GM21360 (cell line): Measurements from ENCODE around the gene KCTD17.
"Not testable (repeated sequence)": the region's sequence is repeated elsewhere in the genome, so short reads cannot be mapped to it uniquely, and the experiment has no call there.

Experiments used
- ATAC-seq: cut with Tn5 transposase; IDR thresholded peaks from one replicate; pipeline ENCODE4 v1.9.1; 2021; ENCODE audit warnings: mild to moderate bottlenecking, moderate library complexity; ENCODE audit not compliant: unreplicated experiment

The KCTD17 gene

DNA sequence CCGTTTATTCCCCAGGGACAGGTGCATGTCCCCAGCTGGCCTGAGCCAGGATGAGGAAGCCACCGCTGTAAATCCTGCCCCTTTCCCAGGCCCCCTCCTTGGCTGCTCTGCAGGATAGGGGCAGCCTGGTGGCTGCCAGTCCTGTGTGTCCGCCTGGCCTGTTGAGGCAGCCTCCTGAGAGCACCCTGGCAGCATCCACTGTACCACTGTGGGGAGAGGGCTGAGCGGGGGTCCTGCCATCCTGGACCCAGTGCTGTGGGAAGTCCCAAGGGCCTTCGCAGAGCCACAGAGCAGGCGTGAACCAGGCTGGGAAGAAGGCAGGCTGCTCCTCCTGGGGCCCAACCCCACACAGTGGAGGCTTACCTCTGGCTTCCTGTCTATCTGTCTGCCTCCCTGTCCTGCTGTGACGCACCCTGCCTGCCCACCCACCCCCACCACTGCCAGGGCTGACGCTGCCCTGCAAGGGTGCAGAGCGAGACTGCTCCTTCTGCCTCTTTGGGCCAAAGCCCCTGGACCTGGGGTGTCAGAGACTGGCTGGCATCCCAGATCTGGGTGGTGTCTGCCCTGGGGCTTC, 8.4 kb downstream of the KCTD17 start:
- ATAC-seq = no peak

GRCh38 chr22:37060801-37061610, 9.5 kb downstream of the KCTD17 start:
- ATAC-seq = no peak

DNA sequence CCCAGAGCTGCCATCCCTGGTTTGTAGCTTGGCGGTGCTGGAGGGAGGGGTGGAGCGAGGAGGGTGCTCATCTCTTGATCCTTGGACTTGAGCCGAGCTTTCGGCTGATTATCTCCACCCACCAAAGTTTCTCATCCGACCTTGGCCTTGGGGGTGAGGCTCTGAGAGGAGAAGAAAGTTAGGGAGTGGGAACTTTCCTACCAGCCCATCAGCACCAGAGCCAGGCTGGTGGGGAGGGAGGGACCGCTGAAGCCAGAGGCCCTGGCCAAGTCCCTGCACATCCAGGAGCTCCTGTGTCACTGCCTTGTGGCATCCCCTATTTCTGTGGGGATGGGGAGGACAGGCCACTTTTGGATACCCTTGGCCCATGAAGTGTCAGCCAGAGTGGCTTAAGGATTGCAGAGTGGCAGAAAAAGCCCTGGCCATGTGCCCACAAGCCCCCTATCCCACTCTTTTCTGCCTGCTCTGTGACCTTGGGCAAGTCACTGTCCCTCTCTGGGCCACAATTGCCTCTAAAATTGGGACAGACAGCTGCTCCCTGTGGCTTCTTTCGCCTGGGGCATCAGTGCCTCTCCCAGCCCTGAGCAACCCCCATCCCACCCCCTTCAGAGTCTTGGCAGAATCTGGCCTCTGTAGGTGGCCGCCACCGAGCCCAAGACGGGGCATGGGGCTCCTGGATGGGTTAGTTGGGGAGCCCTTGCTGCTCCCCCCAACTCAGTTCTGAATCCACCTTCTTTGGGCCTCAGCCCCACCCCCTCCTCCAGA, 10.3 kb downstream of the KCTD17 start:
- no peak for ATAC-seq

GRCh38 chr22:37062376-37062675, 10.8 kb downstream of the KCTD17 start:
- no peak for ATAC-seq

- ATAC-seq = no peak
Measured at GRCh38 chr22:37062702-37063381, 11.3 kb downstream of the KCTD17 start.

DNA sequence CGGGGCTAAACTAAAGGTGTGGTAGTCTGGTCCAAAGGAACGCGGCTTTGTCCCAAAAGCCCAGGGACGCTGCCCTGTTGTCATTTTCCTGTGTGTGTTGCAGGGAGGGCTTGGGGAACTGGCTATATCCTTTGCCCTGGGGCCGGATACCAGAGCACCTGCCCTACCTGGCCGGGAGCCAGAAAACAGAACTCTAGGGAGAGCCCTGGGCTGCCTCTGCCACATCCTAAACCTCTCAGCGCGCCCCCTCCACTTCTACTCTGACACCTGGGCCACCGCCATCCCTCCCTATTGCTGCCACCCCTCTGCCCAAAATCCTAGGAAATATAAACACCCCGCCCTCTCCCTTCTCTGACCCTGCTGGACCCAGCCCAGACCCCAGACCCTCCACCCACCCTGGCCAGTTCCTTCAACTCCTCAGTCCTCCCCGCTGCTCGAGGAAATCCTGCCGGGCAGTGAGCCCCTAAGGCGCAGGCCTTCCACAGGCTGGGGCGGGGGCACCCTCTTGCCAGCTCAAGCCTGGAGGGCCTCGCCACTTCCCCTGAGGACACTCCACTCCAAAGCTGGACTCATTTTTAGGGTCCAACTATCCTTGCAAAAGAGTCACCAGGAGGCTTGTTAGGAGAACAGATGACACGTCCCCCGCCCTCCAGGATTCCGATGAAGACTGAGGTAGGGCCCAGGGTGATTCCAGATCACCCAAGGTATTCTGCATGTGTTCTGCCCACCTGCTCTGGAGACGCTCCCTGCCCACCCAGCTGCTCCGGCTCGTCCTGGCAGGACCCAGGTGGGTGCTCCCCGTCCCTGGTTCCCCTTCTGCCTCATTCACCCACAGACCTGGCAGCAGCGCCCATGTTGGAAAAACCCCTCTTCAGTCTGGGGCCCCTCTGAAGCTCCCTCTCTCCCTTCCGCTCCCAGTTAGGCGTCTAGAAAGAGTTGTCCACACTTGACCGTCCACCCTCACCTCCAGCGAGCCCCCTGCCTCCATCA, 12.2 kb downstream of the KCTD17 start:
- ATAC-seq = no peak

DNA sequence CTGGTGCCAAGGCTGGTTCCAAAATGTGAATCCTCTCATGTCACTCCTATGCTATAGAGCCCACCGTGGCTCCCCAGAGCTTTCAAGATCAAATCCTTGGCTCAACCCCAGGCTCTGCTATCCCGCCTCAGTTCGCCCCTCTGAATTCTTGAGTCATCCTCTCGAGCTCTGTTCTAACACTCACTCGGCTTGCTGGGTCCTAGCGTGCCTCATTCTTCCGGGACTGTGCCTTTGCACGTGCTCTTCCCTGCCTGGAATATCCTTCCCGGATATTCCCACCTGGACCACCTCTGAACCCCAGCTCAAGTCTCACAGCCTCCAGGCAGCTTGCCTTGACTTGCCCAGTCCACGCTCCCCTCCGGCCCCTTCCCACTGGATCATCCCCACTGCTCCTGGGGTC, 13.0 kb downstream of the KCTD17 start:
- no peak for ATAC-seq

GRCh38 chr22:37065180-37065579, 13.6 kb downstream of the KCTD17 start:
- no peak for ATAC-seq

GRCh38 chr22:37065961-37066360, 14.4 kb downstream of the KCTD17 start:
- no peak for ATAC-seq

GRCh38 chr22:37067428-37067827, 15.9 kb downstream of the KCTD17 start:
- no peak for ATAC-seq

GRCh38 chr22:37068859-37069258, 17.3 kb downstream of the KCTD17 start:
- ATAC-seq = no peak

DNA sequence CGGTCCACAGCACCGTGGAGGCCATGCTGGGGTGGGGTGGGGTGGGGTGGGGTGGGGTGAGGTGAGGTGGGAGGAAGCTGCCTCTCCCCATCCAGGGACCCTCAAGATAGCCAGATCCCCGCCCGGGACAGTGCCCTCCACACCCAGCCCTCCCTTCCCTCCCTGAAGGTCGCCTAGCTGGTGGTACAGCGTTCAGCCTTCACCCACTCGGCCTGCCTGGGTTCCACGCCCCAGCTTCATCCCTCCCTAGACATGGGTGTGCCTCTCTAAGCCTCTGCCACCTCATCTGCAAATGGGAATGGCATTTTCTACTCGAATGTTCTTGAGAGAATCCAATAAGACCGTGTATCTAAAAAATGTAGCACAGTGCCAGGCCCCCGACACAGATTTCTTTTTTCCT, 17.8 kb downstream of the KCTD17 start:
- ATAC-seq = no peak

DNA sequence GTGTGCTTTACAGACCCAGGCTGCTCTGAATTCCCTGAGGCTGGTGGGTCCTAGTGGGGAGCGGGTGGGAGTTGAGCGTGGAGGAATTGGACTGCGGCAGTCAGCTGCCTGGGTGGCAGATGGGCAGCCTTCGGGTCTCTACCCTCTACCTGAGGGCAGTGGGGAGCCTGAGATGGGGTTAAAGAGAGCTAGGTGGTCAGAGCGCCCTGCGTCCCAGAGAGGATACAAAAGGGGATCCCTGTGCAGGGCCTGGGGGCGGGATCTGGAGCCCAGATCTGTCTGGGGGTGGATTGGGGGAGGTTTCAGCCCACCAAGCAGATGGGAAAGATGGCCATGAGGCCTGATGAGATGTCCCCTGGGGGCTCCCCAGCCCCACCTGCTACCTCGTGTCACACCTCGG, 18.2 kb downstream of the KCTD17 start:
- no peak for ATAC-seq

DNA sequence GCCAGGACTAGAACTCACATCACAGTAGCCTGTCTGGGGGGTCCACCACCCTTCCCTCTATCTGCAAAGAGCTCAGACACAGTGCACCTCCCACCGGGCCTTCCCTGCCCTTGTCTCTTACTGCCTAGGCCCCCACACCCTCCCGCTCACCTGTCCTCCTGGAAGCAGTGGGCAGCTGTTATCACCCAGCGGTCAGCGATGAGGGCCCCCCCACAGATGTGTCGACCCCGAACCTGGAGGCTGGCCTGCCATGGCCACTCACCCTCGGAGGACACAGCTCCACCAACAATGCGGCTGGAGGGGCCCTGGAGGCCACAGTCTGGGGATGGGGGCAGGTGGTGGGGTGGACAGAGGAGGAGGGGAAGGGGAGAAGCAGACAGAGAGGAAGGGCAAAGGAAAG, 18.8 kb downstream of the KCTD17 start:
- no peak for ATAC-seq

- no peak for ATAC-seq
Measured at GRCh38 chr22:37070744-37071143, 19.2 kb downstream of the KCTD17 start.

- ATAC-seq = not testable (repeated sequence)
Measured at GRCh38 chr22:37071850-37072592, 20.5 kb downstream of the KCTD17 start.

DNA sequence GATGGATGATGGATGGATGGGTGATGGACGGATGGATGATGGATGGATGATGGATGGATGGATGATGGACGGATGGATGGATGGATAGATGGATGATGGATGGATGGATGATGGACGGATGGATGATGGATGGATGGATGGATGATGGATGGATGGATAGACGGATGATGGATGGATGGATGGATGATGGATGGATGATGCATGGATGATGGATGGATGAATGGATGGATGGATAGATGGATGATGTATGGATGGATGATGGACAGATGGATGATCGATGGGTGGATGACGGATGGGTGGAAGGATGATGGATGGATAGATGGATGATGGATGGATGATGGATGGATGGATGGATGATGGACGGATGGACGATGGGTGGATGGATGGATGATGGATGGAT, 21.1 kb downstream of the KCTD17 start:
- no peak for ATAC-seq

DNA sequence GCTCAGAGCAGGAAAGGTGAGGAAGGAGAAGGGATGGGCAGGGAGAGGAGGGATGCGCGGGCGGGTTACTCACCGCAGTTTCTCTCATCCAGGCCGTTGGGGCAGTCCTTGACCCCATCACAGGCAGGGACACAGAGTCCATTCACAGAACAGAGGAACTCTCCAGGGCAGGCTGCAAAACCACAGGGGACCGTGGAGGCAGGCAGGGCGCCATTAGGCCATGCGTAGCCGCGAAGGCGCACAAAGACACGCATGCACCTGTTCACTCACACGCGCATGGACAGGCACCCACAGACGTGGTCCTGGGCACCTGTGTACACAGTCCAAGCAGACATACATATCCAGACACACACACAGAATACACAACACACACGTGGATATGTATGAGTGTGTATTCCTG, 23.0 kb downstream of the KCTD17 start:
- ATAC-seq = no peak

GRCh38 chr22:37075046-37075445, 23.5 kb downstream of the KCTD17 start:
- no peak for ATAC-seq
